Keratinocyte (primary cell): ENCODE data around the gene GATD1.

ENCODE experiments used
- CTCF ChIP-seq, 3 experiments: IDR thresholded peaks in 1 of 3; conservative IDR thresholded peaks in 1 of 3; optimal IDR thresholded peaks in 1 of 3; 2 replicates in 2 of 3; 3 replicates in 1 of 3; pipeline versions ENCODE3 to v1.5.1; 2011; ENCODE audit warnings: low read length in 3 of 3, mild to moderate bottlenecking in 3 of 3, moderate library complexity in 2 of 3, control low read depth in 1 of 3, inconsistent platforms in 1 of 3; ENCODE audit not compliant: insufficient read depth in 2 of 3; ENCODE audit errors: extremely low read depth in 1 of 3
- EZH2 ChIP-seq: IDR thresholded peaks from one replicate; pipeline ENCODE4 v1.6.1; 2012; ENCODE audit warnings: inconsistent platforms, mild to moderate bottlenecking, low read length, moderate library complexity

- TF ChIP-seq CTCF (optimal IDR thresholded peaks at IDR 0.05 in 1 of 3, IDR thresholded peaks at IDR 0.05 in 1 of 3, conservative IDR thresholded peaks at IDR 0.05 in 1 of 3; ENCODE audit: extremely low read depth in 1 of 3, insufficient read depth in 2 of 3, low read length in 3 of 3) (no peak), EZH2 (no peak)
Measured at GRCh38 chr11:779955-780532, 2.8 kb upstream of the GATD1 start.
